ENCODE measurements around the gene RERG. TPM values are rescaled to one million over a fixed set of nuclear protein-coding genes. Genes with fewer than 3 reads are reported as not detected.

RERG gene
- total RNA-seq, 2 experiments from 2014 or later: not detected

GRCh38 chr12:15234508-15234907 is 13.3 kb upstream of the RERG start:
- Histone ChIP-seq H3K4me3 (ENCODE audit: low read depth, low read length, poor library complexity, severe bottlenecking) (no peak overlapping the region), H3K4me2 (ENCODE audit: low read length) (no peak overlapping the region), H3K9me3 (ENCODE audit: low read length) (no peaks in the 10 kb centered on the region), H3K36me3 (ENCODE audit: insufficient read depth, low read length) (no peaks in the 10 kb centered on the region), H2AFZ (ENCODE audit: low read length) (no peak overlapping the region), H3K9me2 (ENCODE audit: insufficient read depth, low read length) (no peaks in the 10 kb centered on the region), H3K79me2 (ENCODE audit: insufficient read depth, low read depth, low read length) (no peaks in the 10 kb centered on the region), H4K20me1 (ENCODE audit: insufficient read depth, low read length) (no peaks in the 10 kb centered on the region), H3K27ac (ENCODE audit: low read depth, low read length, poor library complexity, severe bottlenecking) (no peak overlapping the region), H3K4me1 (ENCODE audit: insufficient read depth, low read length, poor library complexity, severe bottlenecking) (no peaks in the 10 kb centered on the region)
- BruUV-seq (replicated peaks): no TSS peak
- DNase-seq (ENCODE audit: low spot score): no peak
- intact Hi-C loops (cut with micrococcal nuclease; ENCODE audit: unreplicated experiment): no loop called here
- no peak for TF ChIP-seq EZH2phosphoT487 (IDR thresholded peaks at IDR 0.05; ENCODE audit: borderline replicate concordance, low read depth, low read length)
- TF ChIP-seq CTCF (conservative IDR thresholded peaks at IDR 0.05; ENCODE audit: low read length): no peak
- CTCF ChIA-PET (ENCODE audit: unreplicated experiment): no interaction called here
- POLR2A ChIA-PET: no interaction called here

GRCh38 chr12:15234011-15234410 is 12.8 kb upstream of the RERG start:
- TF ChIP-seq EZH2phosphoT487 (IDR thresholded peaks at IDR 0.05; ENCODE audit: borderline replicate concordance, low read depth, low read length) (no peak), CTCF (conservative IDR thresholded peaks at IDR 0.05; ENCODE audit: low read length) (no peak)
- Histone ChIP-seq H3K4me3 (ENCODE audit: low read depth, low read length, poor library complexity, severe bottlenecking) (no peak overlapping the region), H3K9me3 (ENCODE audit: low read length) (no peaks in the 10 kb centered on the region), H3K27ac (ENCODE audit: low read depth, low read length, poor library complexity, severe bottlenecking) (no peak overlapping the region), H3K36me3 (ENCODE audit: insufficient read depth, low read length) (no peaks in the 10 kb centered on the region), H3K4me1 (ENCODE audit: insufficient read depth, low read length, poor library complexity, severe bottlenecking) (no peaks in the 10 kb centered on the region), H2AFZ (ENCODE audit: low read length) (no peak overlapping the region), H3K4me2 (ENCODE audit: low read length) (no peak overlapping the region), H4K20me1 (ENCODE audit: insufficient read depth, low read length) (no peaks in the 10 kb centered on the region), H3K79me2 (ENCODE audit: insufficient read depth, low read depth, low read length) (no peaks in the 10 kb centered on the region), H3K9me2 (ENCODE audit: insufficient read depth, low read length) (no peaks in the 10 kb centered on the region)
- CTCF ChIA-PET (ENCODE audit: unreplicated experiment): no interaction called here
- DNase-seq (ENCODE audit: low spot score): no peak
- POLR2A ChIA-PET: no interaction called here
- intact Hi-C loops (cut with micrococcal nuclease; ENCODE audit: unreplicated experiment): no loop called here
- BruUV-seq (replicated peaks): no TSS peak

GRCh38 chr12:15232959-15233358 is 11.7 kb upstream of the RERG start:
- no peak overlapping the region for H3K27ac ChIP-seq (ENCODE audit: low read depth, low read length, poor library complexity, severe bottlenecking)
- no peak overlapping the region for H3K4me3 ChIP-seq (ENCODE audit: low read depth, low read length, poor library complexity, severe bottlenecking)
- no peak for DNase-seq (ENCODE audit: low spot score)
- no peaks in the 10 kb centered on the region for H3K9me3 ChIP-seq (ENCODE audit: low read length)
- ChIA-PET CTCF (ENCODE audit: unreplicated experiment) (no interaction called here), POLR2A (no interaction called here)
- no peaks in the 10 kb centered on the region for H3K4me1 ChIP-seq (ENCODE audit: insufficient read depth, low read length, poor library complexity, severe bottlenecking)
- TF ChIP-seq EZH2phosphoT487 (IDR thresholded peaks at IDR 0.05; ENCODE audit: borderline replicate concordance, low read depth, low read length) (no peak), CTCF (conservative IDR thresholded peaks at IDR 0.05; ENCODE audit: low read length) (no peak)
- H3K4me2 ChIP-seq (ENCODE audit: low read length): no peak overlapping the region
- H2AFZ ChIP-seq (ENCODE audit: low read length): no peak overlapping the region
- H4K20me1 ChIP-seq (ENCODE audit: insufficient read depth, low read length): no peaks in the 10 kb centered on the region
- no peaks in the 10 kb centered on the region for H3K9me2 ChIP-seq (ENCODE audit: insufficient read depth, low read length)
- H3K36me3 ChIP-seq (ENCODE audit: insufficient read depth, low read length): no peaks in the 10 kb centered on the region
- intact Hi-C loops (cut with micrococcal nuclease; ENCODE audit: unreplicated experiment): no loop called here
- H3K79me2 ChIP-seq (ENCODE audit: insufficient read depth, low read depth, low read length): no peaks in the 10 kb centered on the region
- no TSS peak for BruUV-seq (replicated peaks)

Data from OCI-LY7 (cell line).